ENCODE measurements around the gene DGKD. TPM values are rescaled to one million over a fixed set of nuclear protein-coding genes. Genes with fewer than 3 reads are reported as not detected.

Gene DGKD
- polyA plus RNA-seq, 3 donors, result 14.5 to 67.5 (median 16.6) TPM

DNA sequence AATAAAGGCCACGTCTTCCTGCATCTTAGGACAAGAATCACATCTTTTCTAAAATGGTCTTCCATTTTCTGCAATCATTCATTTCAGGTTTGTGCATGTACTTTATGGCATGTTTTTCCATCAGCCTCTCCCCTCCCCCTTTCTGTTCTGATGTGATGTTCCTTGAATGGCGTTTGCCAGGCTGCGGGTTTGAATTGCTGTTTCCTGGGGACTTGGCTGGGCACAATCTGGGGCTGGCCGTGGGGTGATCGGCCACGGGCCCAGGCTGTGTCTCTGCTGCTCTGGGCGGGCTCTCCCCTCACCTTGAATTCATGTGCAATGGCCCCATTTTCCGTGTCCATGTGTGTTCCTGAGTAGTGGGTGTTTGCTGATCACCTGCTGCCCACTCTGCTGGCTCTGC is 15.2 kb downstream of the DGKD start:
- no peaks in the 10 kb centered on the region for H3K9me3 ChIP-seq (replicated peaks in 1 of 2; ENCODE audit: control insufficient read depth in 1 of 2, insufficient read depth in 1 of 2, low read length in 2 of 2)
- peaks cover 26 to 42% of the 10 kb centered on the region in 2 donors for H3K4me1 ChIP-seq (ENCODE audit: control insufficient read depth in 1 of 2, insufficient read depth in 2 of 2, low read length in 2 of 2)
- H3K4me3 Mint-ChIP-seq, result peak overlapping the region in 1 of 2 donors; percentile 57
- peaks cover 53% of the 10 kb centered on the region for H3K4me1 Mint-ChIP-seq
- peak overlapping the region; percentile 21 for H3K9ac ChIP-seq (ENCODE audit: insufficient read depth, low read length, poor library complexity, severe bottlenecking)
- 85% methylated on average over 7 of the region's 8 CpGs for WGBS (ENCODE audit: insufficient coverage)
- peaks cover 22 to 68% of the 10 kb centered on the region in 2 donors for H3K36me3 Mint-ChIP-seq
- no peak overlapping the region for H3K4me2 ChIP-seq (replicated peaks; ENCODE audit: extremely low read depth, low read length, poor library complexity, severe bottlenecking)
- H3K36me3 ChIP-seq (replicated peaks in 1 of 2; ENCODE audit: control insufficient read depth in 1 of 2, insufficient read depth in 2 of 2, low read length in 2 of 2), result peaks cover 16 to 36% of the 10 kb centered on the region in 2 donors
- H3K9me3 Mint-ChIP-seq, result peaks cover 0 to 2% (median 0%) of the 10 kb centered on the region in 7 donors
- TF ChIP-seq, protein P1, sequence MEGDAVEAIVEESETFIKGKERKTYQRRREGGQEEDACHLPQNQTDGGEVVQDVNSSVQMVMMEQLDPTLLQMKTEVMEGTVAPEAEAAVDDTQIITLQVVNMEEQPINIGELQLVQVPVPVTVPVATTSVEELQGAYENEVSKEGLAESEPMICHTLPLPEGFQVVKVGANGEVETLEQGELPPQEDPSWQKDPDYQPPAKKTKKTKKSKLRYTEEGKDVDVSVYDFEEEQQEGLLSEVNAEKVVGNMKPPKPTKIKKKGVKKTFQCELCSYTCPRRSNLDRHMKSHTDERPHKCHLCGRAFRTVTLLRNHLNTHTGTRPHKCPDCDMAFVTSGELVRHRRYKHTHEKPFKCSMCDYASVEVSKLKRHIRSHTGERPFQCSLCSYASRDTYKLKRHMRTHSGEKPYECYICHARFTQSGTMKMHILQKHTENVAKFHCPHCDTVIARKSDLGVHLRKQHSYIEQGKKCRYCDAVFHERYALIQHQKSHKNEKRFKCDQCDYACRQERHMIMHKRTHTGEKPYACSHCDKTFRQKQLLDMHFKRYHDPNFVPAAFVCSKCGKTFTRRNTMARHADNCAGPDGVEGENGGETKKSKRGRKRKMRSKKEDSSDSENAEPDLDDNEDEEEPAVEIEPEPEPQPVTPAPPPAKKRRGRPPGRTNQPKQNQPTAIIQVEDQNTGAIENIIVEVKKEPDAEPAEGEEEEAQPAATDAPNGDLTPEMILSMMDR (IDR thresholded peaks at IDR 0.05), result no peak
- intact Hi-C loops (cut with micrococcal nuclease), result no loop called here
- peak overlapping the region; percentile 10 to 75 (median 34) for H3K27ac Mint-ChIP-seq
- no peaks in the 10 kb centered on the region for H3K27me3 ChIP-seq (ENCODE audit: control insufficient read depth in 2 of 2, insufficient read depth in 2 of 2, low read length in 2 of 2)
- no peak for DNase-seq
- H3K4me3 ChIP-seq (replicated peaks in 1 of 3; ENCODE audit: low read depth in 2 of 3, low read length in 3 of 3), result no peak overlapping the region
- peaks cover 100% of the 10 kb centered on the region for H3K79me2 ChIP-seq (ENCODE audit: insufficient read depth, low read length)
- peaks cover 86% of the 10 kb centered on the region for H4K20me1 ChIP-seq (ENCODE audit: insufficient read depth, low read length)
- H3K27ac ChIP-seq (ENCODE audit: low read depth in 1 of 2, low read length in 2 of 2), result peak overlapping the region in 1 of 2 donors; percentile 34
- H3K27me3 Mint-ChIP-seq (ENCODE audit: low read depth in 3 of 3), result peaks cover 0 to 2% (median 0%) of the 10 kb centered on the region in 3 donors
- H2AFZ ChIP-seq (ENCODE audit: insufficient read depth, low read depth, low read length, poor library complexity, severe bottlenecking), result no peak overlapping the region

DNA sequence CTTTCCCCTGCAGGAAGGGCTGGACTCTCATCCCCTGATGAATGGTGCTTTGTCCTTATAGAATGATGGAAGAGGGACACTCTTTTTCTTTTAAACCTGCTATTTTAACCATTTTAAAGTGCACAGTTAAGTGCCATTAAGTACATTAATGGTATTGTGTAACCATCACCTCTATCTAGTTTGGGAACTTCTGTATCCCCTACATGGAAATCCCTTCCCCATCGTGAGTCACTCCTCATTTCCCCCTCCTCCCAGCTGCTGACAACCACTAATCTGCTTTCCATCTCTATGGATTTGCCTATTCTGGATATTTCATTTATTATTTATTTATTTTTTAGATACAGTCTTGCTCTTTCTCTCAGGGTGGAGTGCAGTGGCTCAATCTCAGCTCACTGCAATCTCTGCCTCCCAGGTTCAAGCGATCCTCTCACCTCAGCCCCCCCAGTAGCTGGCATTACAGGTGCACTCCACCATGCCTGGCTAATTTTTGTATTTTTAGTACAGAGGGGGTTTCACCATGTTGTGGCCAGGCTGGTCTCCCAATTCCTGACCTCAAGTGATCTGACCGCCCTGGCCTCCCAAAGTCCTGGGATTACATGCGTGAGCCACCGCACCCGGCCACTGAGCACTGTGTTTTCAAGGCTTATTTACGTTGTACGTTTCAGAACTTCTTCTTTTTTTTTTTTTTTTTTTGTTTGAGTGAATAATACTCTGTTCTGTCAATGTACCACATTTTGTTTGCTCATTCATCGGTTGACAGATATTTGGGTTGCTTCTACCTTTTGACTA is 15.8 kb downstream of the DGKD start:
- peaks cover 0 to 2% (median 0%) of the 10 kb centered on the region in 3 donors for H3K27me3 Mint-ChIP-seq (ENCODE audit: low read depth in 3 of 3)

More for the DNA sequence above, 15.8 kb downstream of the DGKD start:
- Histone ChIP-seq H3K9ac (ENCODE audit: insufficient read depth, low read length, poor library complexity, severe bottlenecking) (peak overlapping the region; percentile 21), H3K4me2 (replicated peaks; ENCODE audit: extremely low read depth, low read length, poor library complexity, severe bottlenecking) (no peak overlapping the region), H3K36me3 (replicated peaks in 1 of 2; ENCODE audit: control insufficient read depth in 1 of 2, insufficient read depth in 2 of 2, low read length in 2 of 2) (peaks cover 15 to 41% of the 10 kb centered on the region in 2 donors), H4K20me1 (ENCODE audit: insufficient read depth, low read length) (peaks cover 92% of the 10 kb centered on the region), H2AFZ (ENCODE audit: insufficient read depth, low read depth, low read length, poor library complexity, severe bottlenecking) (no peak overlapping the region), H3K79me2 (ENCODE audit: insufficient read depth, low read length) (peaks cover 100% of the 10 kb centered on the region), H3K9me3 (replicated peaks in 1 of 2; ENCODE audit: control insufficient read depth in 1 of 2, insufficient read depth in 1 of 2, low read length in 2 of 2) (no peaks in the 10 kb centered on the region), H3K27ac (ENCODE audit: low read depth in 1 of 2, low read length in 2 of 2) (peak overlapping the region; percentile 1 to 41), H3K4me3 (replicated peaks in 1 of 3; ENCODE audit: low read depth in 2 of 3, low read length in 3 of 3) (no peak overlapping the region), H3K4me1 (ENCODE audit: control insufficient read depth in 1 of 2, insufficient read depth in 2 of 2, low read length in 2 of 2) (peaks cover 26 to 42% of the 10 kb centered on the region in 2 donors), H3K27me3 (ENCODE audit: control insufficient read depth in 2 of 2, insufficient read depth in 2 of 2, low read length in 2 of 2) (no peaks in the 10 kb centered on the region)
- WGBS (ENCODE audit: insufficient coverage), result 100% methylated on average over 1 of the region's 9 CpGs
- H3K36me3 Mint-ChIP-seq, result peaks cover 22 to 67% of the 10 kb centered on the region in 2 donors
- H3K4me3 Mint-ChIP-seq, result peak overlapping the region; percentile 34 to 57
- H3K9me3 Mint-ChIP-seq, result peaks cover 0 to 2% (median 0%) of the 10 kb centered on the region in 7 donors
- peak overlapping the region; percentile 50 to 85 (median 70) for H3K27ac Mint-ChIP-seq
- H3K4me1 Mint-ChIP-seq, result peaks cover 51% of the 10 kb centered on the region
- intact Hi-C loops (cut with micrococcal nuclease), result no loop called here
- peak in 2 of 3 donors; percentile 60 to 84 for DNase-seq
- TF ChIP-seq, protein P1 (IDR thresholded peaks at IDR 0.05), result no peak
